ENCODE results near the gene PICALM.
"Not testable (repeated sequence)": the region's sequence is repeated elsewhere in the genome, so short reads cannot be mapped to it uniquely, and the experiment has no call there.

The PICALM gene

GRCh38 chr11:85937835-85938234 lies 131.0 kb downstream of the PICALM start:
- DNase-seq (ENCODE audit: low spot score), result no peak

DNA sequence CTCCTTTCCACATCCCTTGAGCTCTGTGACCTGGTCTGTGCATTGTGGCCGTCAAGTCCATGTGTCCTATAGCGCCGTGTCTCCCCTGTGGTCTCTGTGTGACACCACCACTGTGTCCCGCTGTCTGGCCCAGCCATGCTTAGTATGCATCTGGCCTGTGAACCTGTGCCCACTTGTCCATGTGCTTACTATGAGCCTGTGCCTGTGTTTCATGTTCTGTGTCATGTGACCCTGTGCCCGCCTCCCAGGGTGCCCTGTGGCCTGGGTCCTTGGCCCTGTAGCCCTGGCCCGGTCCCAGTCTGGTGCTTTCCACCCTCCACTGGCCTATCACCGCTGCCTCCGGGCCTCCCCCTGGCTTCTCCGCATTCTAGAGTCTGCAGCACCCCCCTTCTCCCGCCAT lies 133.1 kb downstream of the PICALM start:
- no peak for DNase-seq (ENCODE audit: low spot score)

DNA sequence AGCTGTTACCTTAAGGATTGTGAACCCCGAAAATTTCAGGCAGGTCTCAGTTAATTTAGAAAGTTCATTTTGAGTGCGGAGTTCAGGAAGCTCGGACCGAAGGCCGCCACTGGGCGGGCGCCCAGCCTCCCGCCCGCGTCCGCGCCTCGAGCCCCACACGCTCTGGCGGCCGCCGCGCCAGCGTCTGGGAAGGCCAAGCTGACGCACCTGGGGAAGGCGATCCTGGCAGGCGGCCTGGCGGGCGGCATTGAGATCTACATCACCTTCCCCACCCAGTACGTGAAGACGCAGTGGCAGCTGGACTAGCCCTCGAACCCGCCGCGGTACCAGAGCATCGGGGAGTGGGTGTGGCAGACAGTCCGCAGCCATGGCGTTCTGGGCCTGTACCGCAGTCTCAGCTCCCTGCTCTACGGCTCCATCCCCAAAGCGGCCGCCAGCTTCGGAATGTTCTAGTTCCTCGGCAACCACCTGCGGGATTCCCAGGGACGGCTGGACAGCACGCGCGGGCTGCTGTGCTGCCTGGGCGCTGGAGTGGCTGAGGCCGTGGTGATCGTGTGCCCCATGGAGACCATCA lies 134.2 kb downstream of the PICALM start:
- no peak for DNase-seq (ENCODE audit: low spot score)

DNA sequence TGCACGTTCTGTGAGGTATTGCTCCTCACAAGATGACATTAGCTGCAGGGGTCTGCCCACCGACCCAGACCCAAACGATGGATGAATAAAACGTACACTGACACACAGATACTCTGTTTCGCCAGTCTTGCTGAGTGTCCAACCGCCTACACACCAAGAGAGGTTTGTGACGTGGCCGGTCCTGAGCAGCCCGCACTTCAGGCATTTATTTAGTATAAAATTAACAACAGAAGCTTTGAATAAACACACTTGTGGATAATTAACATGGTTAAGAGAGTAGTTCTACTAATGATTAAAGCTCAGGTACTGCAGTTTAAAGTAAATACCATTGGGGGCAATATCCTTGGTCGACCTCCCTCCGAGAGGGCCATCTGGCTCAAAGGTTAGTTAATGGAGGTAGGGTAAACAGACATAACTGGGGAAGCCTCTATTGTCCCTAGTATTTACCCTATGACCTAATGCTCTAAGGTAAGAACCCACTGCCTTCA lies 138.0 kb downstream of the PICALM start:
- no peak for DNase-seq (ENCODE audit: low spot score)

GRCh38 chr11:85926653-85927214 lies 142.2 kb downstream of the PICALM start:
- DNase-seq (ENCODE audit: low spot score), result not testable (repeated sequence)

DNA sequence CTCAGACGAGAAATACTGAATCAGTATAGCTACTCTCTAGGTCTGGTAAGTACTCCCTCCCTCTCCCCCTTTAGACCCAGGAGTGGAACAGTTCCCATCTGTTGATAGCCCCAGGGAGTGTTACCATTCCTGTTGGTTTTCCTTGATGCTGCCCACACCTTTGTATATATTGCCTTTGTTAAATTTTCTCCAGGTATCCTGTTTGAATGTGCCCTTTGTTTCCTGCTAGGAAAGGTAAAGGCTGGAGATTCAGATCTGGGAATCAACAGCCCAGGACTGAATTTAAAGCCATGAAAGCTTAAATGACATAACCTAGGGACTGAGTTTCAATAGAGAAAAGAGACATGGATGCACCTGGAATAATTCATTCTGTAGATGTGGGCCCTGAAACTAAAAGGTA lies 145.4 kb downstream of the PICALM start:
- no peak for DNase-seq (ENCODE audit: low spot score)

GRCh38 chr11:85922367-85922766 lies 146.5 kb downstream of the PICALM start:
- no peak for DNase-seq (ENCODE audit: low spot score)

- no peak for DNase-seq (ENCODE audit: low spot score)
Observed at GRCh38 chr11:85918910-85919794, 149.7 kb downstream of the PICALM start.

DNA sequence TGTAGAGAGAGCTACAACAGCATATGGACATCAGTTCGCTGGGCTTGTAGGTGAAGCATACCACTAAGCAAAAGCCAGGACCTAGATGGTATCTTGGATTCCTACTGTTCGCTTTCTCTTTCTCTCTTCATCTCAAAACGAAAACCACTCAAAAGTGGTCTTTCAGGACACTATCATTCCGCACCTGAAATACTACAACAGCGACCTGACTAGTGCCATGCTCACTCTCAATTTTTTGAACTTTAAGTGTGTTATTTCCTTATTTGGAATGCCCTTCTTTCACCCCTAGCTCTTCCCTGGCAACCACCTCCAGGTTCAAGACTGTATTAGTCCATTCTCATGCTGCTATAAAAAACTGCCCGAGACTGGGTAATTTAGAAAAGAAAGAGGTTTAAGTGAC lies 154.5 kb downstream of the PICALM start:
- DNase-seq (ENCODE audit: low spot score), result no peak

GRCh38 chr11:85913513-85913912 lies 155.4 kb downstream of the PICALM start:
- no peak for DNase-seq (ENCODE audit: low spot score)

GRCh38 chr11:85912414-85912813 lies 156.5 kb downstream of the PICALM start:
- DNase-seq (ENCODE audit: low spot score), result no peak

All from hematopoietic multipotent progenitor cell treated with erythropoietin and hydrocortisone succinate and interleukin-3 and kit ligand, for 15 days (in vitro differentiated cells).